Measurements from ENCODE around the gene PTPN14.

PTPN14 gene

GRCh38 chr1:214505134-214505533, 46.3 kb downstream of the PTPN14 start (continued):
- no peak for TF ChIP-seq ZNF433 (tag by site-specific recombination; IDR thresholded peaks at IDR 0.05; ENCODE audit: low read depth)
- TF ChIP-seq SP2 (tag by site-specific recombination; IDR thresholded peaks at IDR 0.05) = no peak

GRCh38 chr1:214504330-214504729, 47.1 kb downstream of the PTPN14 start:
- ChIA-PET POLR2A (no interaction called here), CTCF (interaction anchor here (1.5 kb wide), 1 partner anchor 81 kb away, joined by 5 read pairs; no protein-coding TSS in a partner anchor)
- H3K9me3 ChIP-seq (ENCODE audit: control insufficient read depth, insufficient read depth, low read depth, low read length) = no peaks in the 10 kb centered on the region
- H3K4me1 ChIP-seq (ENCODE audit: control insufficient read depth, insufficient read depth, low read length) = peaks cover 17% of the 10 kb centered on the region
- H3K4me3 ChIP-seq (ENCODE audit: low read depth, low read length) = no peak overlapping the region
- no peaks in the 10 kb centered on the region for H3K36me3 ChIP-seq (ENCODE audit: control insufficient read depth in 2 of 2, insufficient read depth in 1 of 2, low read length in 2 of 2)
- TF ChIP-seq PBX3 (CRISPR knock-in tag; IDR thresholded peaks at IDR 0.05) (no peak), SALL2 (tag by site-specific recombination; IDR thresholded peaks at IDR 0.05; ENCODE audit: borderline replicate concordance) (no peak), ZNF514 (tag by site-specific recombination; IDR thresholded peaks at IDR 0.05) (no peak)
- H3K27ac ChIP-seq (ENCODE audit: extremely low read depth, low read depth, low read length) = no peak overlapping the region

GRCh38 chr1:214503553-214503952, 47.8 kb downstream of the PTPN14 start:
- CTCF ChIA-PET = interaction anchor here (1.5 kb wide), 1 partner anchor 81 kb away, joined by 5 read pairs; no protein-coding TSS in a partner anchor
- TF ChIP-seq ZNF248 (tag by site-specific recombination; IDR thresholded peaks at IDR 0.05) = no peak
- no peak for TF ChIP-seq ZNF561 (tag by site-specific recombination; IDR thresholded peaks at IDR 0.05; ENCODE audit: borderline replicate concordance)
- TF ChIP-seq ZNF18 (tag by site-specific recombination; IDR thresholded peaks at IDR 0.05) = no peak
- TF ChIP-seq ZNF707 (tag by site-specific recombination; IDR thresholded peaks at IDR 0.05) = no peak
- no peak for TF ChIP-seq IKZF3 (tag by site-specific recombination; IDR thresholded peaks at IDR 0.05)
- TF ChIP-seq KLF1 (tag by site-specific recombination; IDR thresholded peaks at IDR 0.05) = no peak
- TF ChIP-seq ZNF660 (tag by site-specific recombination; IDR thresholded peaks at IDR 0.05) = no peak
- TF ChIP-seq OSR2 (tag by site-specific recombination; IDR thresholded peaks at IDR 0.05) = peak; percentile 55; the same call in 1 of the 2 replicates
- TF ChIP-seq ZNF473 (tag by site-specific recombination; IDR thresholded peaks at IDR 0.05) = no peak
- peak; percentile 22; the same call in 1 of the 2 replicates for TF ChIP-seq TCF7L2 (IDR thresholded peaks at IDR 0.05; ENCODE audit: borderline replicate concordance, low read depth, low read length)
- TF ChIP-seq ZNF350 (tag by site-specific recombination; IDR thresholded peaks at IDR 0.05) = no peak
- TF ChIP-seq SP7 (tag by site-specific recombination; IDR thresholded peaks at IDR 0.05) = no peak
- no peak for TF ChIP-seq ZNF558 (tag by site-specific recombination; IDR thresholded peaks at IDR 0.05)
- TF ChIP-seq ZNF560 (tag by site-specific recombination; IDR thresholded peaks at IDR 0.05; ENCODE audit: borderline replicate concordance) = no peak
- TF ChIP-seq ZNF133 (tag by site-specific recombination; IDR thresholded peaks at IDR 0.05) = no peak
- no peak for TF ChIP-seq YY2 (tag by site-specific recombination; IDR thresholded peaks at IDR 0.05)
- H3K27ac ChIP-seq (ENCODE audit: extremely low read depth, low read depth, low read length) = no peak overlapping the region
- H3K36me3 ChIP-seq (ENCODE audit: control insufficient read depth in 2 of 2, insufficient read depth in 1 of 2, low read length in 2 of 2) = no peaks in the 10 kb centered on the region
- POLR2A ChIA-PET = no interaction called here
- no peaks in the 10 kb centered on the region for H3K9me3 ChIP-seq (ENCODE audit: control insufficient read depth, insufficient read depth, low read depth, low read length)
- peaks cover 17% of the 10 kb centered on the region for H3K4me1 ChIP-seq (ENCODE audit: control insufficient read depth, insufficient read depth, low read length)
- H3K4me3 ChIP-seq (ENCODE audit: low read depth, low read length) = no peak overlapping the region

Measured in HEK293 (cell line).